IPS-18a (cell line): ENCODE measurements around the gene ATXN7L2.
A peak's percentile ranks its signal among the peaks of the same experiment; 100 is the strongest.
"Not testable (repeated sequence)": the region's sequence is repeated elsewhere in the genome, so short reads cannot be mapped to it uniquely, and the experiment has no call there.

Experiments used
- H3K27ac ChIP-seq: one replicate; pipeline ENCODE4 v1.5.1; 2013; ENCODE audit warnings: low read length
- H3K27me3 ChIP-seq: one replicate; pipeline ENCODE4 v1.6.1; 2013; ENCODE audit warnings: mild to moderate bottlenecking, low read length; ENCODE audit not compliant: control insufficient read depth, insufficient read depth
- H3K36me3 ChIP-seq: one replicate; pipeline ENCODE4 v1.6.1; 2013; ENCODE audit warnings: low read depth, low read length; ENCODE audit not compliant: control insufficient read depth
- H3K4me1 ChIP-seq: one replicate; pipeline ENCODE4 v1.6.1; 2013; ENCODE audit warnings: low read depth, low read length; ENCODE audit not compliant: control insufficient read depth
- H3K4me3 ChIP-seq: one replicate; pipeline ENCODE4 v1.5.1; 2013; ENCODE audit warnings: low read length
- H3K9ac ChIP-seq: one replicate; pipeline ENCODE4 v1.6.1; 2013; ENCODE audit warnings: mild to moderate bottlenecking, low read length, moderate library complexity
- H3K9me3 ChIP-seq: one replicate; pipeline ENCODE4 v1.6.1; 2013; ENCODE audit warnings: low read depth, low read length; ENCODE audit not compliant: control insufficient read depth

Gene ATXN7L2

DNA sequence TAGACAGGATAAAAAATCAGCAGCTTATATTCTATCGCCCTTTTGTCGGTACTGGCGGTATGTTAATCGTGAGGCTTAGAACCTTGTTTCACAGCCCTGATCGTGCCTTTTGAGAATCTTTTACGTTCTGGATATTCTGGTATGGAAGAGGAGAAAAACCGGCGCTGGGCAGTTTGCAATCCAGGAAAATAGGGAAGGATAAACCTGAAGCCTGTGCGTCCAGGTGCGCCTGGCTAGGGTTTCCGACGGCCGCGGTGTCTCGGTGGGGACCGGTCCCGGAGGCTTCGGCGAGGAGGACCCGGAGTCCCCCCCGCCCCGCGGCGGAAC is 17.6 kb upstream of the ATXN7L2 start:
- Histone ChIP-seq H3K4me3 (peak overlapping the region; percentile 54), H3K27me3 (peaks cover 69% of the 10 kb centered on the region), H3K36me3 (no peaks in the 10 kb centered on the region), H3K9me3 (no peaks in the 10 kb centered on the region), H3K4me1 (peaks cover 7% of the 10 kb centered on the region), H3K27ac (no peak overlapping the region), H3K9ac (peak overlapping the region; percentile 25)

DNA sequence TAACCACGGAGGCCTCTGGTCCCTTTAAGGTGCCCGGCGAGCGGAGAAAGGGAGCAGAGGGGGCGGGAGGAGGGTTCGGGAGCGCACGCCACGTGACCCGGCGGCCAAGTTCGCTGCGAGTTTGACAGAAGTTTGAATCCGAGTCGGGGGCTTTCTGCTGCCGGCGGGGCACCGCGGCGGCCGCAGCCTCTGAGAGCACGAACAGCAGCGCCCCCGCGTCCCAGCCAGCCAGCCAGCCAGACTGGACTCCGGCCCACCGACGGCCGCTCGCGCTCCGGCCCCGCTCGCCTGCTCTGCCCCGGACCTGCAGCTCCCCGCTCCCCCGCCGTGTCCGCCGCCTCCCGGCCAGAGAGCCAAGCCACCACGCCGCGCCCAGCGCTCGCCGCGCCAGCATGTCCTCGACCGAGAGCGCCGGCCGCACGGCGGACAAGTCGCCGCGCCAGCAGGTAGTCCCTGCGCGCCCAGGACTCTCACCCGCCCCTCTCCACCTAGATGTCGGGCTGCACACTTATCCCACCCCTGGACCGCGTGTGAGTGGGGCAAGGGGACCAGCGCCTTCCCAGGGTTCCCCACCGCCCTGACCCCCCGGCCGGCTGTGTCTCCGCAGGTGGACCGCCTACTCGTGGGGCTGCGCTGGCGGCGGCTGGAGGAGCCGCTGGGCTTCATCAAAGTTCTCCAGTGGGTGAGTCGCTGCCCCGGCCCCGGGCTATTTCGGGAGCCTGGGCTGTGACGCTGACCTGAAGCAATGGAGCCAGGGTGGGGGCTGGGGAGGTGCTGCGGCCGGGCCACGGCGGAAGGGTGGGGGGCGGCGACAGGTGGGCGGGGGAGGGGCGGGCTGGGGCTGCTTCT is 17.0 kb upstream of the ATXN7L2 start, which contains the start of gene SYPL2:
SYPL2 (plus strand) TSS at position 95 of the 849 bp plus-strand sequence; CDS start at position 393, 298 bp downstream.
- Histone ChIP-seq H3K27me3 (peaks cover 69% of the 10 kb centered on the region), H3K9ac (peak within 1 kb of the TSS; percentile 25)

DNA sequence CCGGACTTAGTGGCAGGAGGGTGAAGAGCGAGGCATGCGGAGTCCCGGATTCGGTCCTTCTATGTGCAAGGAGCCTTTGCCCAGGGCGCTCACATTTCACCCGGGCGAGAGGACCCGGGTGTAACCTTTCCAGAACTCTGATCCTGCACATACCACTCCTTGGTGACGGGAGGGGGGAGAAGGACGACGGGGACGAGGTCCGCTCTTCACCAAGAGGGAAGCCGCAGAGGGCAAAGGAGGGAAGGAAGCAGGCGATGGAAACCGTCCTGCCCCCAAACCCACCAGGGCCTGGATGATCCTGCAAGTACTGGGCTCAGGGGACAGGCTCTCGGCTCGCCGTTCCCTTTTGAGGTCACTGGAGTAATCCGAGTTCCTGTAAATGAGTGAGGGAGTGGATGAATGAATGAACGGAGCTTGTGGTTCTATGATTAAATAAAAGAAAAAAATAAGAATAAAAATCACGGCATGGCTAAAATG is 16.4 kb upstream of the ATXN7L2 start:
- H3K27ac ChIP-seq, result no peak overlapping the region
- no peaks in the 10 kb centered on the region for H3K36me3 ChIP-seq
- peak overlapping the region; percentile 57 for H3K4me3 ChIP-seq
- H3K9ac ChIP-seq, result no peak overlapping the region
- H3K27me3 ChIP-seq, result peaks cover 69% of the 10 kb centered on the region
- H3K9me3 ChIP-seq, result no peaks in the 10 kb centered on the region
- H3K4me1 ChIP-seq, result peaks cover 7% of the 10 kb centered on the region

More for the DNA sequence above, 17.0 kb upstream of the ATXN7L2 start, which contains the start of gene SYPL2:
- Histone ChIP-seq H3K4me3 (peak within 1 kb of the TSS; percentile 57), H3K36me3 (no peaks in the 10 kb centered on the region), H3K9me3 (no peaks in the 10 kb centered on the region), H3K27ac (no peak within 1 kb of the TSS), H3K4me1 (peaks cover 7% of the 10 kb centered on the region)

DNA sequence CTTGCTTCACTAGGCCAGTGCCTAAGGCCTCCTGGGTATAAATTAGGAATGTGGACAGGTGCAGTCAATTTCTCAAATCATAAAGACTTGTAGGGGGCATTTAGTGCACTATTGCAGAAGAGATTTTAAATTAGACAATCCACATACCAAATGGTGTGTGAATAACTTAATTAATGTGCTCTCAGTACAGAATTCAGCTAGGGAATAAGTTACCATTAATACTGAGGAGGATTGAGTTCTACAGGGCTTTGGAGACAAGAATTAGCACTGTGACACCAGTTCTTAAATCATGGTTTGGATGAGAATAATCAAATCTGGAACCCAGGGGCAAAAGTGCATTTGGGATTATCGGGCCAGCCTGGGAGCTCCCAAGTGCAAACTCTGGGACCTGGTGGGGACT is 15.6 kb upstream of the ATXN7L2 start:
- H3K9ac ChIP-seq, result no peak overlapping the region
- H3K9me3 ChIP-seq, result no peaks in the 10 kb centered on the region
- no peak overlapping the region for H3K4me3 ChIP-seq
- peaks cover 69% of the 10 kb centered on the region for H3K27me3 ChIP-seq
- H3K4me1 ChIP-seq, result peaks cover 7% of the 10 kb centered on the region
- H3K36me3 ChIP-seq, result no peaks in the 10 kb centered on the region
- H3K27ac ChIP-seq, result no peak overlapping the region

GRCh38 chr1:109468903-109469302 is 14.8 kb upstream of the ATXN7L2 start:
- H3K9me3 ChIP-seq, result no peaks in the 10 kb centered on the region
- H3K27me3 ChIP-seq, result peaks cover 64% of the 10 kb centered on the region
- peaks cover 7% of the 10 kb centered on the region for H3K4me1 ChIP-seq
- H3K4me3 ChIP-seq, result no peak overlapping the region
- no peak overlapping the region for H3K9ac ChIP-seq
- no peak overlapping the region for H3K27ac ChIP-seq
- no peaks in the 10 kb centered on the region for H3K36me3 ChIP-seq

- H3K9me3 ChIP-seq, result no peaks in the 10 kb centered on the region
- H3K27me3 ChIP-seq, result peaks cover 50% of the 10 kb centered on the region
- no peak overlapping the region for H3K4me3 ChIP-seq
- no peak overlapping the region for H3K9ac ChIP-seq
- no peaks in the 10 kb centered on the region for H3K36me3 ChIP-seq
- H3K27ac ChIP-seq, result no peak overlapping the region
- peaks cover 7% of the 10 kb centered on the region for H3K4me1 ChIP-seq
These were observed 13.5 kb upstream of the ATXN7L2 start for GRCh38 chr1:109470245-109470644.

DNA sequence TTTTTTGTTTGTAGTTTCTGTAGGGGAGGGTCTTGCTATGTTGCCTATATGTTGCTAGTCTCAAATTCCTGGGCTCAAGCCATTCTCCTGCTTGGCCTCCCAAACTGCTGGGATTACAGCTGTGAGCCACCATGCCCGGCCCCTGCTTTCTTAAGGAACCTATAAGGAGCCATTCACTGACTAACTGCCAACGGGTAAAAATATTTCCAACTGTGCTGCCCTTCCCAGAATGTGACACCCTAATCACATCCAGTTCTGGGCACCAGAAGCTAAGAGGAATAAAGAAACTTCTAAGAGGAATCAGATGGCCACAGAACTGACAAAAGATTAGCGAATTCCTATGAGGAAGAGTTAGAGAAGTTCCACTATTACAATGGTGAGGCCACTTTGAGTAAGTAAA is 10.9 kb upstream of the ATXN7L2 start:
- Histone ChIP-seq H3K27me3 (peaks cover 26% of the 10 kb centered on the region), H3K4me3 (no peak overlapping the region), H3K4me1 (peaks cover 7% of the 10 kb centered on the region), H3K9me3 (no peaks in the 10 kb centered on the region), H3K36me3 (no peaks in the 10 kb centered on the region), H3K9ac (no peak overlapping the region), H3K27ac (no peak overlapping the region)

DNA sequence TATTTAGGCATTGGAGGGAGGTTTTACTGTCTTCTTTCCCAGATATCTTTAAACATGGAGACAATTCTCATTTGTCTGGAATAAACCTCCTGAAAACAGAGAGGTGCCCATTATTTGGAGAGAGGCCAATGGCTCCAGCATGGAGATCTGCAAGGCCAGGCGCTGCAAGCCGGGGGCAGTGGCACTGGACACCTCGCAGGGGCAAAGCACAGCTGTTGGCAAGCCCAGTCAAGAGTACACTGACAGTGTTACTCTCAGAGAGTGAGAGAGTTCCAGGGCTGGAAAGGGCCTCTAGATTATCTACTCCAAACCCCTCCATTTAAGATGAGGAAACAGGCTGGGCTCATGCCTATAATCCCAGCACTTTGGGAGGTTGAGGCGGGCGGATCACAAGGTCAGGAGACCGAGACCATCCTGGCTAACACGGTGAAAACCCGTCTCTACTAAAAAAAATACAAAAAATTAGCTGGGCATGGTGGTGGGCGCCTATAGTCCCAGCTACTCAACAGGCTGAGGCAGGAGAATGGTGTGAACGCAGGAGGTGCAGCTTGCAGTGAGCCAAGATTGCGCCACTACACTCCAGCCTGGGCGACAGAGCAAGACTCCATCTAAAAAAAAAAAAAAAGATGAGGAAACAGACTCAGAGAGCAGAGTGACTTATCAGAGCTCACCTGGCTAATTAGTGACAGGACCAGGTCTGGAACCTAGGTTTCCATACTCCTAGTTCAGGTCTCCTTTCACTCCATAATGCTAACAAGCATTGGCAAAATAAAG is 10.2 kb upstream of the ATXN7L2 start:
- not testable (repeated sequence) for H3K36me3 ChIP-seq, H3K4me3 ChIP-seq, H3K9me3 ChIP-seq, H3K4me1 ChIP-seq, H3K27ac ChIP-seq, H3K9ac ChIP-seq
- H3K27me3 ChIP-seq, result peaks cover 19% of the 10 kb centered on the region

GRCh38 chr1:109474697-109475096 is 9.0 kb upstream of the ATXN7L2 start:
- H3K27ac ChIP-seq, result no peak overlapping the region
- no peaks in the 10 kb centered on the region for H3K4me1 ChIP-seq

DNA sequence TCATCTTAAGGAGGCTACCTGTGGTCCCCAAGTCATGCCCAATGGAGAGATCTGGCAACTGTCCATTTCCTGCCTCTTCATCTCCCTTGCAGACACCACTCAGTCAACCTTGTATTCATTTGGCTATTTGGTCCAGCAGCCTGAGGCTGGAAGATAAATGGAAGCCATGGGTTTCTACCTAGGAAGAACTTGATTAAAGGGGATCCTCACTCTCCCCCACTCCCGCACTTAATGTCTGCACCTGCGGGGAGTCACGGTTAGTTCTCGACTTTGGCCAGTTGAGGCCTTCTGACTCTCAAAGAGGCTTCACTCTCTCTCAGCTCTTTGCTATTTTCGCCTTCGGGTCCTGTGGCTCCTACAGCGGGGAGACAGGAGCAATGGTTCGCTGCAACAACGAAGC is 8.4 kb upstream of the ATXN7L2 start:
- no peak overlapping the region for H3K9ac ChIP-seq
- no peaks in the 10 kb centered on the region for H3K9me3 ChIP-seq
- no peak overlapping the region for H3K4me3 ChIP-seq
- H3K36me3 ChIP-seq, result no peaks in the 10 kb centered on the region
- no peak overlapping the region for H3K27ac ChIP-seq
- no peaks in the 10 kb centered on the region for H3K4me1 ChIP-seq
- peaks cover 7% of the 10 kb centered on the region for H3K27me3 ChIP-seq

More at GRCh38 chr1:109474697-109475096, 9.0 kb upstream of the ATXN7L2 start:
- Histone ChIP-seq H3K27me3 (peaks cover 13% of the 10 kb centered on the region), H3K4me3 (no peak overlapping the region), H3K36me3 (no peaks in the 10 kb centered on the region), H3K9ac (no peak overlapping the region), H3K9me3 (no peaks in the 10 kb centered on the region)

DNA sequence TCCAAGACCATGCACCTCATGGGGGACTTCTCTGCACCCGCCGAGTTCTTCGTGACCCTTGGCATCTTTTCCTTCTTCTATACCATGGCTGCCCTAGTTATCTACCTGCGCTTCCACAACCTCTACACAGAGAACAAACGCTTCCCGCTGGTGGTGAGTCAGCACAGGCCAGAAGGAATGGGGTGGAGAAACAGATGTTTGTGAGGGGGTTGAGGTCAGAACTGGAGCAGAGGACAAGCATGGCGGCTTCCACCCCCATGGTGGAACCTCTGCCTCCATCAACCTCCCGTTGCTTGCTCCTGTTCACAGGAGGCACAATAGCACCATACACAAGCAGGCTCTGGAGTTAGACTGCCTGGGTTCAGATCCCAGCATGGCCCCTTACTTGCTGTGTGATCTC is 6.9 kb upstream of the ATXN7L2 start:
- H3K4me3 ChIP-seq, result no peak overlapping the region
- no peaks in the 10 kb centered on the region for H3K9me3 ChIP-seq
- no peak overlapping the region for H3K27ac ChIP-seq
- no peaks in the 10 kb centered on the region for H3K36me3 ChIP-seq
- no peak overlapping the region for H3K9ac ChIP-seq
- H3K4me1 ChIP-seq, result no peaks in the 10 kb centered on the region
- H3K27me3 ChIP-seq, result no peaks in the 10 kb centered on the region
